ENCODE results near the gene LYPLAL1. TPM values are rescaled to one million over a fixed set of nuclear protein-coding genes. Genes with fewer than 3 reads are reported as not detected.

The LYPLAL1 gene
- polyA plus RNA-seq, 1 of the 3 experiments (the other 2 are of a cell fraction): 11.2 TPM

- POLR2A ChIA-PET: no interaction called here
- Histone ChIP-seq H3K36me3 (replicated peaks in 1 of 2; ENCODE audit: control insufficient read depth in 1 of 2, insufficient read depth in 2 of 2, low read length in 1 of 2) (peaks cover 13 to 24% of the 10 kb centered on the region in 2 experiments), H3K4me3 (ENCODE audit: low read depth in 2 of 2, low read length in 1 of 2) (no peak overlapping the region), H3K4me2 (no peak overlapping the region), H3K79me2 (ENCODE audit: insufficient read depth) (no peaks in the 10 kb centered on the region; the same call in 1 of the 2 replicates), H3K9me2 (no peaks in the 10 kb centered on the region), H3K4me1 (ENCODE audit: control insufficient read depth in 1 of 2, insufficient read depth in 2 of 2, low read depth in 1 of 2, low read length in 1 of 2) (peaks cover 0 to 2% of the 10 kb centered on the region in 2 experiments; a peak in 1 of 4 replicates), H3K27me3 (ENCODE audit: insufficient read depth) (no peaks in the 10 kb centered on the region), H4K20me1 (ENCODE audit: insufficient read depth) (no peaks in the 10 kb centered on the region), H2AFZ (ENCODE audit: low read depth) (no peak overlapping the region), H3K9me3 (no peaks in the 10 kb centered on the region), H3K27ac (ENCODE audit: low read depth in 2 of 2, low read length in 1 of 2) (peak overlapping the region in 1 of 2 experiments; percentile 32; a peak in 3 of 4 replicates), H3F3A (replicated peaks; ENCODE audit: insufficient read depth) (peaks cover 7% of the 10 kb centered on the region), H3K9ac (no peak overlapping the region)
- TF ChIP-seq RAD21 (IDR thresholded peaks at IDR 0.05; ENCODE audit: low read length) (no peak), CTCF (IDR thresholded peaks at IDR 0.05) (no peak), ELF1 (IDR thresholded peaks at IDR 0.05) (no peak), SMC3 (IDR thresholded peaks at IDR 0.05; ENCODE audit: low read depth, low read length) (no peak), TAF1 (IDR thresholded peaks at IDR 0.05; ENCODE audit: borderline replicate concordance, low read depth, low read length) (no peak), MAX (IDR thresholded peaks at IDR 0.05; ENCODE audit: low read depth) (no peak), SIN3A (IDR thresholded peaks at IDR 0.05; ENCODE audit: borderline replicate concordance, low read depth, low read length) (no peak), USF1 (IDR thresholded peaks at IDR 0.05; ENCODE audit: borderline replicate concordance, low read depth) (no peak), JUND (IDR thresholded peaks at IDR 0.05) (no peak), CHD2 (IDR thresholded peaks at IDR 0.05; ENCODE audit: low read length, partially characterized antibody) (no peak), TEAD4 (IDR thresholded peaks at IDR 0.05; ENCODE audit: borderline replicate concordance, insufficient read depth) (peak; percentile 56; the same call in 1 of the 2 replicates), PBX3 (IDR thresholded peaks at IDR 0.05) (peak; percentile 41; the same call in 1 of the 2 replicates), MEF2A (IDR thresholded peaks at IDR 0.05; ENCODE audit: borderline replicate concordance, low read depth) (no peak), RCOR1 (IDR thresholded peaks at IDR 0.05; ENCODE audit: low read length) (no peak), FOSL2 (IDR thresholded peaks at IDR 0.05; ENCODE audit: borderline replicate concordance, low read depth) (0 out of 2 replicates have a peak, but pooled peaks have one; percentile 2), EP300 (IDR thresholded peaks at IDR 0.05; ENCODE audit: borderline replicate concordance in 1 of 2, low read depth in 1 of 2, low read length in 1 of 2) (0 out of 4 replicates have a peak, but pooled peaks of 1 of the 2 experiments have one; percentile 42), TCF12 (IDR thresholded peaks at IDR 0.05) (peak; percentile 65), GATA2 (CRISPR knock-in tag; IDR thresholded peaks at IDR 0.05) (peak; percentile 12; the same call in 1 of the 2 replicates), FOXM1 (IDR thresholded peaks at IDR 0.05; ENCODE audit: low read depth) (no peak), ZBTB33 (IDR thresholded peaks at IDR 0.05; ENCODE audit: borderline replicate concordance, low read depth) (no peak), USF2 (IDR thresholded peaks at IDR 0.05; ENCODE audit: borderline replicate concordance, low read depth, low read length) (no peak), POLR2AphosphoS5 (IDR thresholded peaks at IDR 0.05; ENCODE audit: low read depth, low read length) (no peak)
- 52% methylated on average over 2 of the region's 2 CpGs for WGBS (ENCODE audit: low lambda C conversion rate)
- CTCF ChIA-PET: interaction anchor here (1.2 to 2.1 kb wide), 2 partner anchors 10 to 361 kb away, joined by 3 to 9 read pairs; no protein-coding TSS in a partner anchor
- peak; percentile 8 for DNase-seq
Observed at GRCh38 chr1:219206350-219206749, 32.7 kb downstream of the LYPLAL1 start.
